Measurements from ENCODE around the gene POLR3B.
"Not testable (repeated sequence)": the region's sequence is repeated elsewhere in the genome, so short reads cannot be mapped to it uniquely, and the experiment has no call there.

GRCh38 chr12:106313413-106313812 lies 44.1 kb upstream of the POLR3B start:
- not testable (repeated sequence) for TF ChIP-seq EZH2phosphoT487 (IDR thresholded peaks at IDR 0.05; ENCODE audit: insufficient read depth, low read depth); EZH2 (IDR thresholded peaks at IDR 0.05; ENCODE audit: insufficient read depth, poor library complexity, severe bottlenecking)
